Spleen (tissue), 11 donors: Measurements from ENCODE around the gene SMARCC2. TPM values are rescaled to one million over a fixed set of nuclear protein-coding genes. Genes with fewer than 3 reads are reported as not detected.

Experiments
- DNase-seq: peaks from one replicate; pipeline ENCODE4 v3.0.0-alpha.2; 2020
- H3K27ac ChIP-seq, 8 donors: fragments of 200-600 bp; sonication (generic) in 7 of 8; 1 replicate in 4 of 8; 2 replicates in 4 of 8; pipeline versions ENCODE4 v1.5.0 to v1.8.0; 2016 to 2021; ENCODE audit warnings: inconsistent platforms in 4 of 8, mild to moderate bottlenecking in 4 of 8, moderate library complexity in 1 of 8
- H3K27me3 ChIP-seq, 7 donors: fragments of 200-600 bp; sonication (generic) in 6 of 7; replicated peaks in 1 of 7; 1 replicate in 4 of 7; 2 replicates in 3 of 7; pipeline versions ENCODE4 v1.5.0 to v1.8.0; 2016 to 2021; ENCODE audit warnings: inconsistent platforms in 3 of 7, mild to moderate bottlenecking in 1 of 7
- H3K36me3 ChIP-seq, 6 donors: fragments of 200-600 bp; sonication (generic) in 5 of 6; 1 replicate in 4 of 6; 2 replicates in 2 of 6; pipeline versions ENCODE4 v1.5.0 to v1.8.0; 2016 to 2021; ENCODE audit warnings: inconsistent platforms in 2 of 6
- H3K4me1 ChIP-seq, 6 donors: fragments of 200-600 bp; sonication (generic) in 5 of 6; 1 replicate in 3 of 6; 2 replicates in 3 of 6; pipeline versions ENCODE4 v1.5.0 to v1.8.0; 2016 to 2021; ENCODE audit warnings: inconsistent platforms in 3 of 6
- H3K4me3 ChIP-seq, 8 donors: fragments of 200-600 bp; sonication (generic) in 7 of 8; 1 replicate in 4 of 8; 2 replicates in 4 of 8; pipeline versions ENCODE4 v1.5.0 to v1.8.0; 2016 to 2021; ENCODE audit warnings: inconsistent platforms in 4 of 8, mild to moderate bottlenecking in 4 of 8, moderate library complexity in 2 of 8
- H3K9me3 ChIP-seq, 8 donors: fragments of 200-600 bp; sonication (generic) in 7 of 8; 1 replicate in 4 of 8; 2 replicates in 4 of 8; pipeline versions ENCODE4 v1.5.0 to v1.8.0; 2016 to 2021; ENCODE audit warnings: inconsistent platforms in 4 of 8
- POLR2A ChIP-seq, 3 donors: fragments of 450-650 bp; IDR thresholded peaks; one replicate each; pipeline ENCODE4 v1.5.1; 2017; ENCODE audit warnings: antibody characterized with exemption in 3 of 3, mild to moderate bottlenecking in 1 of 3
- POLR2AphosphoS5 ChIP-seq, 3 donors: sonication (generic); formaldehyde crosslinking; IDR thresholded peaks; one replicate each; pipeline ENCODE4 v1.5.1; 2017; ENCODE audit warnings: antibody characterized with exemption in 3 of 3
- WGBS, 5 donors: extraction: QIAGEN DNeasy Blood & Tissue Kit in 3 of 5; methylation state at CpG; one replicate each; pipeline versions ENCODE4 v1.1.5 to v1.1.7; 2013 to 2018; 5-methylcytosine and 5-hydroxymethylcytosine counted together
- intact Hi-C: fragments of 100-400 bp; cut with DNase I; formaldehyde crosslinking; loops from one replicate; pipeline ENCODE4 v1.15.0; 2023; ENCODE audit warnings: low total_unique reads
- polyA plus RNA-seq, 3 donors: library from polyadenylated mRNA; stranded (reverse); fragments of 200-250 nt; gene quantifications; one replicate each; pipeline ENCODE4 v1.2.1, GENCODE V29; 2013
- total RNA-seq, 7 donors: library from RNA; depleted of rRNA in 3 of 7; stranded (reverse); fragments of >200 nt in 3 of 7; fragmentation: NEBNext Ultra II Directional in 4 of 7; extraction: Animal tissue kit (Norgen Biotek cat#: 25700) in 4 of 7; gene quantifications; one replicate each; pipeline versions ENCODE4 v1.1.0 to v1.2.1, GENCODE V29; 2016 to 2021
- TF ChIP-seq, protein P1 (sequence below), 11 experiments: fragments of 200-600 bp in 7 of 11; fragments of 450-650 bp in 4 of 11; sonication (generic) in 4 of 11; IDR thresholded peaks in 8 of 11; conservative IDR thresholded peaks in 3 of 11; 1 replicate in 7 of 11; 2 replicates in 4 of 11; pipeline versions ENCODE4 v1.4.0 to v1.8.0; 2016 to 2021; ENCODE audit warnings: antibody characterized with exemption in 11 of 11, inconsistent platforms in 4 of 11, mild to moderate bottlenecking in 1 of 11
- donor health status: healthy with polysubstance abuse.
- donor health status: DM: no; HTN: no; CAD: no; lungs with moderate emphysema.
- donor health status: DM: no; HTN: no; CAD: no.
- donor health status: Bipolar disorder and iron deficiency.
- donor health status: healthy.
- donor health status: DM: no; HTN: no; CAD: no.
- donor health status: DM: yes; HTN: yes; CAD: no.

The SMARCC2 gene
- total and polyA plus RNA-seq, 10 donors = 8.5 to 121 (median 97.7) TPM

DNA sequence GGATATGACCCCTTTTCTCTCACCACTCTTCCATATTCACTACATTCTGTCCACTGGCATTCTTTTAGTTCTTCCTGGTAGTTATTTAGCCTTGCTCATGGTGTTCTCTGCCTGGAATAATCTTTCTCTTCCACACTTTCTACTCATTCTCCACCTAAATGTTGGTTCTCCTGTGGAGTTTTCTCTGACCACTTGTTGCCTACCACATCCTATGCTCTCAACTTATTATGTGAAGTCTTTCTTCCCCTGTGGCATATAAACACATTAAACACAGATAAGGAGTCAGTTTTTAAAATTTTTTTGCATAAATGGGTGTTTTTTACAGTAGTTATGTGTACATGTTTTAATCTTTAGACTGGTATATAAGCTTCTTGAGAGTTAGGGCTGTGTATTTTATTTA is 3.3 kb upstream of the SMARCC2 start:
- DNase-seq = no peak
- no peaks in the 10 kb centered on the region for H3K9me3 ChIP-seq
- intact Hi-C loops = loop anchor here (10.0 kb wide), 1 partner anchor 62 kb away; the partner anchor contains the start of gene ANKRD52
- H3K36me3 ChIP-seq = no peaks in the 10 kb centered on the region
- no peak overlapping the region for H3K4me3 ChIP-seq
- H3K27ac ChIP-seq = no peak overlapping the region
- H3K4me1 ChIP-seq = peaks cover 15 to 45% (median 27%) of the 10 kb centered on the region in 6 donors
- H3K27me3 ChIP-seq = no peaks in the 10 kb centered on the region
- TF ChIP-seq, protein P1, sequence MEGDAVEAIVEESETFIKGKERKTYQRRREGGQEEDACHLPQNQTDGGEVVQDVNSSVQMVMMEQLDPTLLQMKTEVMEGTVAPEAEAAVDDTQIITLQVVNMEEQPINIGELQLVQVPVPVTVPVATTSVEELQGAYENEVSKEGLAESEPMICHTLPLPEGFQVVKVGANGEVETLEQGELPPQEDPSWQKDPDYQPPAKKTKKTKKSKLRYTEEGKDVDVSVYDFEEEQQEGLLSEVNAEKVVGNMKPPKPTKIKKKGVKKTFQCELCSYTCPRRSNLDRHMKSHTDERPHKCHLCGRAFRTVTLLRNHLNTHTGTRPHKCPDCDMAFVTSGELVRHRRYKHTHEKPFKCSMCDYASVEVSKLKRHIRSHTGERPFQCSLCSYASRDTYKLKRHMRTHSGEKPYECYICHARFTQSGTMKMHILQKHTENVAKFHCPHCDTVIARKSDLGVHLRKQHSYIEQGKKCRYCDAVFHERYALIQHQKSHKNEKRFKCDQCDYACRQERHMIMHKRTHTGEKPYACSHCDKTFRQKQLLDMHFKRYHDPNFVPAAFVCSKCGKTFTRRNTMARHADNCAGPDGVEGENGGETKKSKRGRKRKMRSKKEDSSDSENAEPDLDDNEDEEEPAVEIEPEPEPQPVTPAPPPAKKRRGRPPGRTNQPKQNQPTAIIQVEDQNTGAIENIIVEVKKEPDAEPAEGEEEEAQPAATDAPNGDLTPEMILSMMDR (IDR thresholded peaks at IDR 0.05 in 8 of 11, conservative IDR thresholded peaks at IDR 0.05 in 3 of 11) = no peak
- TF ChIP-seq POLR2AphosphoS5 (IDR thresholded peaks at IDR 0.05) (no peak), POLR2A (IDR thresholded peaks at IDR 0.05) (no peak)

DNA sequence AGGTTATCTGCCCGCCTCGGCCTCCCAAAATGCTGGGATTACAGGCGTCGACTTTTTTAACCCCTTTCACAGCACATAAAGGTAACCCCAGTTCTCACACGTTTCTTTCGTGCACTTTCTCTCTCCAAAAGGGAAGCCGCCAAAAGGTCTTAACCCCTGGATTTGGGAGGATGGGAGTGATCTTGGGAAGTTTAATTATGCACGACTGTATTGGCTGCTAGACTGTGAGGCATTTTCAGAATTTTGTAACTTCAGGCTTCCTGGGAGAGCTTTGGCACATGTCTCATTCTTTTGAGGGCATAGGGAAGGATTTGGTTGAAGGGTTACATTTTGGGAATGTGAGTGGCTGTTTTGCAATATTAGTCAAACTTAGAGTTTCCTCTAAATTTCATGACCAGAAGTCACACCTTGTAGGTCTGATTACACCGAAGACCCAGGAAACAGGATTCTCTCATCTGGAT is 1.4 kb upstream of the SMARCC2 start:
- no peak for DNase-seq
- Histone ChIP-seq H3K27me3 (no peaks in the 10 kb centered on the region), H3K27ac (peak overlapping the region; percentile 85 to 96 (median 94)), H3K36me3 (peaks cover 0 to 14% (median 10%) of the 10 kb centered on the region in 6 donors), H3K4me1 (peaks cover 22 to 58% (median 35%) of the 10 kb centered on the region in 6 donors), H3K4me3 (peak overlapping the region; percentile 57 to 94 (median 84)), H3K9me3 (no peaks in the 10 kb centered on the region)
- intact Hi-C loops = loop anchor here (10.0 kb wide), 1 partner anchor 64 kb away; the partner anchor contains the start of gene ANKRD52
- WGBS, 5 donors = 24 to 31% (median 27%) methylated on average over 9 of the region's 9 CpGs
- TF ChIP-seq POLR2A (IDR thresholded peaks at IDR 0.05) (no peak), POLR2AphosphoS5 (IDR thresholded peaks at IDR 0.05) (no peak)
- TF ChIP-seq, protein P1 (IDR thresholded peaks at IDR 0.05 in 8 of 11, conservative IDR thresholded peaks at IDR 0.05 in 3 of 11) = no peak

DNA sequence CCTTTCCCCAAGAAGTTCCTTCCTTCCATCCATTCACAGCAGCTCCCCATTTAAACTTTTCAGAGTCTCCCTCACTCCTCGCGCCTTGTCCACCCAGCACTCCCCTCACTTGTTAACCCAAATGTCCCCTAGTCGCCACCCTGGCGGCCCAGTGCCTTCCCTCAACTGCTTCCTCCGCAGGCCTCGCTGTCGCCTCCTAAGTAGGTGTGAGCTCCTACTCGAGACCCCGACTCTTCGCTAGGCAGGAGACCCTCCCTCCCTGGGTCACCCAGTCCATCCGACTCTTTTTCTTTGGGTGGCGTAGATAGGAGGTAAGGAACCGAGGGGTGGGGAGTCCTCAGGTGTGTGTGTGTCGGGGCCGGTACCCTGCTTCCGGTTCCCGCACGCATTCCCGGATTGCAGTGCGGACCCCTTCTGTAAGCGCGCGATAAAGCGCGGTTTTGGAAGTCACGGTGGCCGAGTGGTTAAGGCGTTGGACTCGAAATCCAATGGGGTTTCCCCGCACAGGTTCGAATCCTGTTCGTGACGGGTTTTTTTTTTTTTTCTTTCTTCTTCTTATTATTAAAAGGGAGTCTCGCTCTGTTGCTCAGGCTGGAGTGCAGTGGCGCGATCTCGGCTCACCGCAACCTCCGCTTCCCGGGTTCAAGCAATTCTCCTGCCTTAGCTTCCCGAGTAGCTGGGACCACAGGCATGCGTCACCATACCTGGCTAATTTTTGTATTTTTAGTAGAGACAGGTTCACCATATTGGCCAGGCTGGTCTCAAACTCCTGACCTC is 823 bp upstream of the SMARCC2 start:
- H3K4me3 ChIP-seq = peak overlapping the region; percentile 57 to 94 (median 84)
- 1% methylated on average over 42 of the region's 42 CpGs for WGBS, 5 donors
- H3K27me3 ChIP-seq = no peaks in the 10 kb centered on the region
- intact Hi-C loops = loop anchor here (2.0 to 10.0 kb wide), 2 partner anchors 63 to 65 kb away; partner anchors contain the start of gene ANKRD52
- DNase-seq = peak; percentile 90
- peak overlapping the region; percentile 85 to 96 (median 94) for H3K27ac ChIP-seq
- H3K4me1 ChIP-seq = peaks cover 22 to 58% (median 35%) of the 10 kb centered on the region in 6 donors
- peaks cover 0 to 20% (median 16%) of the 10 kb centered on the region in 6 donors for H3K36me3 ChIP-seq
- peak in 1 of 3 donors; percentile 24 for TF ChIP-seq POLR2AphosphoS5 (IDR thresholded peaks at IDR 0.05)
- TF ChIP-seq, protein P1 (IDR thresholded peaks at IDR 0.05 in 8 of 11, conservative IDR thresholded peaks at IDR 0.05 in 3 of 11) = peak in 4 of 11 experiments; percentile 7 to 35 (median 14)
- TF ChIP-seq POLR2A (IDR thresholded peaks at IDR 0.05) = no peak
- no peaks in the 10 kb centered on the region for H3K9me3 ChIP-seq

DNA sequence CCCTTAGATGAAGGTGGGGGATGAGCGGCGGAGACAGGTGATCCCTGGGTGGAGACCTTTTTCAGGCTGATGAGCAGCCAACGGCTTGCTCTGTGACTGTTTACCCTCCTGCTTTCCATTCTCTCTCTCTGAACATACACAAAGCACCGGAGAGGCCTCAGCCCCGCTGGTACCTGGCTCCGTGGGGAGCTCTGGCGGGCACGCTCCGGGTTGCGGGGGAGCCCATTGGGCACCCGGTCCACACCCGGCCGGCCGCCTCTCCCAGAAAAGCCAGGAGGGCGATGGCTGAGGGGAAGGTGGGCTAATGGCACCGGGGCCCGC is 545 bp downstream of the SMARCC2 start:
- peaks cover 22 to 58% (median 35%) of the 10 kb centered on the region in 6 donors for H3K4me1 ChIP-seq
- intact Hi-C loops = loop anchor here (2.0 kb wide), 1 partner anchor 62 kb away; no protein-coding TSS in a partner anchor
- 0 to 2% (median 1%) methylated on average over 15 to 17 of the region's 17 CpGs for WGBS, 5 donors
- peak overlapping the region; percentile 57 to 94 (median 84) for H3K4me3 ChIP-seq
- no peaks in the 10 kb centered on the region for H3K9me3 ChIP-seq
- H3K36me3 ChIP-seq = peaks cover 0 to 33% (median 29%) of the 10 kb centered on the region in 6 donors
- TF ChIP-seq, protein P1 (IDR thresholded peaks at IDR 0.05 in 8 of 11, conservative IDR thresholded peaks at IDR 0.05 in 3 of 11) = no peak
- TF ChIP-seq POLR2A (IDR thresholded peaks at IDR 0.05) (no peak), POLR2AphosphoS5 (IDR thresholded peaks at IDR 0.05) (no peak)
- peak overlapping the region; percentile 80 to 96 (median 94) for H3K27ac ChIP-seq
- no peaks in the 10 kb centered on the region for H3K27me3 ChIP-seq
- peak; percentile 87 for DNase-seq
